GM19238 (cell line): ENCODE data around the gene NOXA1.
"Not testable (repeated sequence)": the region's sequence is repeated elsewhere in the genome, so short reads cannot be mapped to it uniquely, and the experiment has no call there.

Experiments
- DNase-seq: peaks from one replicate; pipeline ENCODE4 v3.0.0; 2011; ENCODE audit warnings: low spot score; ENCODE audit not compliant: insufficient read length

NOXA1 gene

GRCh38 chr9:137439158-137439714 lies 16.0 kb downstream of the NOXA1 start:
- DNase-seq, result no peak

DNA sequence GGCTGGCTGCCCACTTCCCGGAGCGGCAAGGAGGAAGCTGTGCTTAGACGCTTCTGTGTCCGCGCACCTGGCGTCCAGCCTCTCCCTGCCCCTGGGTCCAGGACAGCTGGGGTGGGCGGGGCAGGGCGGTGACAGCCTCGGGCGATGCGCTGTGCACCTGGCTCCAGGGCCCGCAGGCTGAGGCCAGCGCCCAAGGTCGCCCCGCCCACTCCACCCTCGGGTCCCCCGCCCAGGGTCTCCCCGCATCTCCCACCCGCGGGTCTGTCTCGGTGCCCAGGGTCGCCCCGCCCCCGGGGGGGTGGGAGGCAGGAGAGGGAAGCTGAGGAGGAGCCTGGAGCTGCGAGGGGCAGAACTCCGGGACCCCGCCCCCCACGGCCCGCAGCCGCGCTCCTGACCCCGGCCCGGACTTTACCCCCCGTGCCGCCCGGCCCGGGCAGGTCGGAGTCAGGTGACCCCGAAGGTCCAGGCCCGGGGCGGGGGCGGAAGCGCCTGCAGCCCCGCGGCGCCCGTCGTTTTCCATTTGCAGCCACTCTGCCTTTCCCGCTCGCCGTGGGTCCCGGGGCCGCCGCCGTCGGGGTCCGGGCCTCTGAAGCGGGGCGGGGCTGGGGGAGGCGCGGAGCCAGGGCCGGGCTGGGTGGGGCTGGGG lies 18.2 kb downstream of the NOXA1 start, which contains the start of gene ENTPD8:
Gene ENTPD8, minus strand, starts transcription at position 69 of the 646 bp plus-strand sequence. CDS start 3,072 bp downstream, outside the sequence.
- DNase-seq, result no peak

- no peak for DNase-seq
Measured at GRCh38 chr9:137441935-137442321, 18.7 kb downstream of the NOXA1 start.

- no peak for DNase-seq
Measured at GRCh38 chr9:137444106-137444790, 21.1 kb downstream of the NOXA1 start.

DNA sequence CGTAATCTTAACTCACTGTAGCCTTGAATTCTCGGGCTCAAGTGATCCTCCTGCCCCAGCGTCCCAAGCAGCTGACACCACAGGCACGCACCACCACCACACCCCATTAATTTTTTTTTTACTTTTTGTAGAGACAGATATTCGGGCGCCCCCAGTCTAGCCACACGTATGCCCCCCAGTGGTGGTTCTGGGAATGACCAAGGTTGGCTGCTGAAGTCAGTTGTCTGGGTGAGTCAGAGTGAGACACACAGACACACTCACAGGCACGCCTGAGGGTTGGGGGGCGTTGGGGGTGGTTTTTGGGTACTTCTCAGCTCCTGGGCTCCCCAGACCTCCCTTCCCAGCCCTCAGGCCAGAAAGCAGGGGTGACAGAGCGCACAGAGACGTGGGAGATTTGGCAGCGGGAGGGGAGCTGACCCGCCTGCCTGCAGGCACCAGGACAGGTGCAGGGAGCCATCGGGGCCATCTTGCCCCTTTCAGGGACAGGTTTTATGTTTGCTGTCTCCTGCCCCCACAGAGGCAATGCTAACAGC lies 22.1 kb downstream of the NOXA1 start:
- peak; percentile 87 for DNase-seq

DNA sequence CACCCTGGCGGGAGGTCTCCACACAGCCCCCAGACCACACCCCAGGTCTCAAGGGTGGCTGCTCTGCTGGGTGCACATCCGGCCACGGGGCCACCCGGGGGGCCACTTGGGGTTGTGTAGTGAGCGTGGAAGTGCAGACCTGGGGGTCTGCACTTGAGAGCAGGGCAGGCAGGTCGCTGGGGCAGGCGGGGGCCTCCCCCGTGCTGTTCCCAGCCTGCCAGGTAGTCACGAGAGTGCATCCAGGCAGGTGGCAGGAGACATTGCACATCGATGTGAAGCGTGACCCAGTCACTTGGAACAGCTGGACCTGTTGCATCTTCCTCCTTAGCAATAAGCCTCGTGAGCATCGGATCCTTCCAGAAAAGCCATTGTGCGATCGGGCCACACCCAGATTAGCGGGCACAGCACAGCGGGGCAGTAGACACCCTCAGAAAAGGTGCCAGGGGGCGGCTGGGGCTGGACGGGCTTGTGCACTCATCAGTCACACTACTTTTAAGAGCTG lies 22.8 kb downstream of the NOXA1 start:
- no peak for DNase-seq

- DNase-seq, result no peak
Measured at GRCh38 chr9:137446851-137447471, 23.8 kb downstream of the NOXA1 start.

DNA sequence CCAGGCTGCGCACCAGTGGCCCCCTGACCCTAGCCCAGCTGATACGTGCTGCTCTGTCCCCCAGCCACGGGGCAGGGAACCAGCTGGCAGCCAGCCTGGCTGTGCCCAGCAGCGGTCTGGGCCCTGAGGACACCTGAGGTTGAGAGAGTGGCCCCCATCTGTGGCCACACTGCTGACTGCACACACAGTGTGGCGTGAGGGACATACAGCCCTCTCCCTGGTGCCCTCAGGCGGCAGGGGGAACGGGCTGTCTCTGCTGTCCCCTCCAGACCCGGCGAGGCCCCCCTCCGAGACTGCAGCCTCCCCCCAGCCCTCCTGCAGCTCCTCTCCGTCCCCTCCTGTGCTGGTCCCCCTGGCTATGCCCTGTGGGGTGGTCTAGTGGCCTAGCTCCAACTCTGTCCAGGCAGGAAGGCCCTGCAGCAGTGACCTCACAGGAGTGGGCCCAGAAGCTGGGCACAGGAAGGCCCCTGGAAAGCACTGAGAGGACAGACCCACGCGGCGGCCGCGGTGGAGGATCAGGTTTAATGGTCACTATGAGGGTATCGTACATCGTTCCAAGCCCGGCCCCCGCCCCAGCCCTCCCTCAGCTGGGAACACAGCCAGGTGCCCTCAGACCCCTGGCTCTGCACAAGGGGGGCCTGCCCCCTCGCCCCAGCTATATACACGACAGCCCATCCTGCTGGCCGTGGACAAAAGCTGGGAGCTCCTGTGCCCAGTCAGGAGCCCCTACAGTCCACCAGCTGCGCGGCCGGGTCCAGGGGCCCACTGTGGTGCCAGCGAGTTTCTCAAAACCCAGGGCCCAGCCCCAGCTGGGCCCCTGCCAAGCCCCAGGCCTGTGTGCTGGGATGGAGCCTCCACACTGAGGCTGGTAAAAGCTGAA lies 24.8 kb downstream of the NOXA1 start:
- DNase-seq, result no peak

DNA sequence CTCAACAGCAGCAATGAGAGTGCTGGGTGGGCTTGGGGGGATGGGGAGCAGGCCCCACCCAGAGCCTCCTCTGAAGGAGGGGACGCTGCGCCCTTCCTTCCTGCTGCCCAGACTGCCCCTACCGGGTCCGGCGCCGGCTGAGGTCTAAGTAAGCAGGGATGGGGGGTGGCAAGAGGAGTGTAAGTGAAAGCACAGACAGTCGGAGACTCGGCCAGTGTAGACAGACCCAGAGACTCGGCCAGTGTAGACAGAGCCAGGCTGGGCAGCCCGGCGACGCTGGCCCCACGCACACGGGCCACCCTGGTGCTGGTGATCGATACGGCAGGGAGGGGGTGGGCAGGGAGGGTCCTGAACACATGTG lies 25.4 kb downstream of the NOXA1 start:
- no peak for DNase-seq

DNA sequence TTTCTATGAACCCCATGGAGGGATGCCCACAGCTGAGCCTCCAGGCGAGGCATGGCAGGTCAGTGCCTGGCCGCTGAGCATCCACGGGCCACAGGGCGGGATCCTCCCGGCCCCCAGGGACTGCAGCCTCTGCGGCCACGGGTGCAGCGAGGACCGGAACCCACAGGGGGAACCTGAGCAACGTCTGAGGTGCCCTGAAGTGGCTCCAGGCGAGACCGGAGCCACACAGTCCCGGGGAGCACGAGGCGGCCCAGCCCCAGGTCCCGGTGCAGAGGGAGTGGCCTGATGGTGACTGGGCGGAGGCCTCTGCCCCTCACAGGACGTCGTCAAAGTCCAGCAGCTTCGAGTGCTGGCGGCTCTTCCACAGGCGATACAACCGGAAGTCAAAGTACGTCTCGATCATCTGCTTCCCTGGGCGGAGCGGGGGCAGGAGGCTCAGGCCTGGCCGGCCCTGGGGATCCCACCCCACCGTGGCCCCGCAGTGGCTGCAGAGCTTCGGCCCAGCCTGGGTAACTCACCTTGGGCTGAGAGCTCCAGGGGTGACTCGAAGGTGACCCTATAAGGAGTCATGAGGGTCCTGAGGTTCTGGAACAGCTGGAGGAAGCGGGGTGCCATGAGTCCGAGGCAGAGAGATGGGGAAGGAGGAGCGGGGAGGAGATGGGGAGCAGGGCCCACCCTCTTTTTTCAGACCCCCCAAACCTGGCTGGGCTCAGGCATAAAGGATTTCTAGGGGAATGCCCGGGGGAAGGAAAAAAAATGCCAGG lies 26.1 kb downstream of the NOXA1 start:
- no peak for DNase-seq

DNA sequence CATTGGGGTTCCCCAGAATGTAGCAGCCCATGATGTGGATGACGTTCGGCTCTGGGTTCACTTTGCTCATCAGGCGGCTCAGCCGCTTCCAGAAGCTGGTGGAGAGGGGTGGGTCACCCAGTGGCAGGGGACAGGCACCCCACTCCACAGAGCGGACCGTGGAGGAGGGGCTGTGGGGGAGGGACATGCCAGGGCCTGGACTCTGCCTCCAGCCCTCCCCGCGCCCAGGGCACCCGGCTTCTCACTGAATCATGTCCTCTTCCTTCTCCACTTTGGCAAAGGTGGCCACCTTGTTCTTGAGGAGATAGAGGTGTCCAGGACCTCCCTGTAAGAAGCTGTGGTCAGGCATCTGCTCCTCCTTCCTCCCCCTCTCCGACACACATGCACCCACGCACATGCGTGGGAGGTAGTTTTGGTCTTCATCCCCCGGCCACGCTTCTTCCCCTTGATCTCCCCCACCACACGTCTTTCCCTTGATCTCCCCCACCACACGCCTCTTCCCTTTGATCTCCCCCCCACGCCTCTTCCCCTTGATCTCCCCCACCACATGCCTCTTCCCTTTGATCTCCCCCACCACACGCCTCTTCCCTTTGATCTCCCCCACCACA lies 26.8 kb downstream of the NOXA1 start:
- no peak for DNase-seq

DNA sequence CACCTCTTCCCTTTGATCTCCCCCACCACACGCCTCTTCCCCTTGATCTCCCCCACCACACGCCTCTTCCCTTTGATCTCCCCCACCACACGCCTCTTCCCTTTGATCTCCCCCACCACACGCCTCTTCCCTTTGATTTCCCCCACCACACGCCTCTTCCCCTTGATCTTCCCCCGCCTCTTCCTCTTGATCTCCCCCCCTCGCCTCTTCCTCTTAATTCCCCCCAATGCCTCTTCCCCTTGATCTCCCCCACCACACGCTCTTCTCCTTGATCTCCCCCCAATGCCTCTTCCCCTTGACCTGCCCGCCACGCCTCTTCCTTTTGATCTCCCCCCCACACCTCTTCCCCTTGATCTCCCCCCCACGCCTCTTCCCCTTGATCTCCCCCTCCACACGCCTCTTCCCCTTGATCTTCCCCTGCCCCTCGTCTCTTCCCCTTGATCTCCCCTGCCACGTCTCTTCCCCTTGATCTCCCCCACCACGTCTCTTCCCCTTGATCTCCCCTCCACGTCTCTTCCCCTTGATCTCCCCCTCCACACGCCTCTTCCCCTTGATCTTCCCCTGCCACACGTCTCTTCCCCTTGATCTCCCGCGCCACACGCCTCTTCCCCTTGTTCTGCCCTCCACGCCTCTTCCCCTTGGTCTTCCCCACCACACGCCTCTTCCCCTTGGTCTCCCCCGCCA lies 27.5 kb downstream of the NOXA1 start:
- not testable (repeated sequence) for DNase-seq

DNA sequence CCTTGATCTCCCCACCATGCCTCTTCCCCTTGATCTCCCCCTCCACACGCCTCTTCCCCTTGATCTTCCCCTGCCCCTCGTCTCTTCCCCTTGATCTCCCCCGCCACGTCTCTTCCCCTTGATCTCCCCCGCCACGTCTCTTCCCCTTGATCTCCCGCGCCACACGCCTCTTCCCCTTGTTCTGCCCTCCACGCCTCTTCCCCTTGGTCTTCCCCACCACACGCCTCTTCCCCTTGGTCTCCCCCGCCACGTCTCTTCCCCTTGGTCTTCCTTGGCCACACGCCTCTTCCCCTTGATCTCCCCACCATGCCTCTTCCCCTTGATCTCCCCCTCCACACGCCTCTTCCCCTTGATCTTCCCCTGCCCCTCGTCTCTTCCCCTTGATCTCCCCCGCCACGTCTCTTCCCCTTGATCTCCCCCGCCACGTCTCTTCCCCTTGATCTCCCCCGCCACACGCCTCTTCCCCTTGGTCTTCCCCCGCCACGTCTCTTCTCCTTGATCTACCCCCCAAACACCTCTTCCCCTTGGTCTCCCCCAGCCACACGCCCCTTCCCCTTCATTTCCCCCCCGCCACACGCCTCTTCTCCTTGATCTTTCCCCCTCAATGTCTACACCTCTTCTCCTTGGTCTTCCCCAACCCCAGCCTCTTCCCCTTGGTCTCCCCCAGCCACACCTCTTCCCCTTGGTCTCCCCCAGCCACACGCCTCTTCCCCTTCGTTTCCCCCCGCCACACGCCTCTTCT lies 28.2 kb downstream of the NOXA1 start:
- not testable (repeated sequence) for DNase-seq

- no peak for DNase-seq
Measured at GRCh38 chr9:137452006-137452760, 29.0 kb downstream of the NOXA1 start.

DNA sequence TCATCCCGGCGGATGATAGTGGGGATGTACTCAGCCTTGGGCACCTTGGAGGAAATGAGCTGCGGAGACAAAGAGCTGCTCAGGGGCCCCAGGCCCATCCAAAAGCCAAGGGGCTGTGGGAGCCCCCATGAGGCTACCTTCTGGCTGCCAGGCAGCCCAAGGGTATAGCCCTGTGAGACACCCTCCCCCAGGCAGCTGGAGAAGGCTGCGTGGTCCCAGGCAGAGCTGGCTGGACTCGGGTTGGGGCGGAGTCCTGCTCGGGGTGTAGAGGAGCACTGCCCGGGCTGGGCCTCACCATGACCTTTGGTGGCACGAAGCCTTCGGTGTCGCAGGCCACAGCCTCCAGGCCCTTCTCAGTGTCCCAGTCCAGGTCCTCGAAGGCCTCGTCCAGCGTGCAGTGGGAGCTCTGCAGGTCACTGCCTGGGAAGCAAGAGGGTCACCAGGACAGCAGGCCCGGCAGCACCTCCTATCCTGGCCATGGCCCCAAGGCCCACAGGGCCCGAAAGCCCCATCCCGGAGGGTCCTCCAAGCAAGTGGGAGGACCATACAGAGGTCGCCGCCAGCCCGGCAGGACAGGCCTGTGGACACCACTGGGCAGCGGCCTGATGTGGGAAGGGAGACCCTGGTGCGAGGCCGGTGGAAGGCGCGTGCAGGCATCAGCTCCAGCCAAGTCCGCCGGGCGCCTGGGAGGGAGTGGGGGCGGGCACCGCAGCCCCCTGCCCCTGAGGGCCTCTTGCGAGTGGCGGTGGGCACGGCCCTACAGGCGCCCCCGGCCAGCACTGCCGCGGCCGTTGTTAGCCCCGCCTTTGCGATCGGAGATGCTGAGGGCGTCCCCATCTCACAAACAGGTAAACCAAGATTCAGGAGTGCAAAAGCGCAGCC lies 29.8 kb downstream of the NOXA1 start:
- no peak for DNase-seq

- DNase-seq, result peak; percentile 84
Measured at GRCh38 chr9:137453643-137454081, 30.5 kb downstream of the NOXA1 start.

GRCh38 chr9:137454145-137454596 lies 31.0 kb downstream of the NOXA1 start:
- peak; percentile 52 for DNase-seq
